Activated naive CD8-positive, alpha-beta T cell (primary cell): ENCODE measurements around the gene TSKU.
A peak's percentile ranks its signal among the peaks of the same experiment; 100 is the strongest.

Experiments used
- H3K27ac Mint-ChIP-seq: one replicate; pipeline ENCODE4 v1.8.0; 2021; ENCODE audit warnings: mixed read lengths
- H3K27me3 Mint-ChIP-seq: one replicate; pipeline ENCODE4 v1.8.0; 2021; ENCODE audit warnings: mixed read lengths
- H3K36me3 Mint-ChIP-seq: one replicate; pipeline ENCODE4 v1.8.0; 2021; ENCODE audit warnings: mixed read lengths
- H3K4me1 Mint-ChIP-seq: one replicate; pipeline ENCODE4 v1.8.0; 2021; ENCODE audit warnings: low read depth, mixed read lengths
- H3K4me3 Mint-ChIP-seq: one replicate; pipeline ENCODE4 v1.8.0; 2021; ENCODE audit warnings: mild to moderate bottlenecking, mixed read lengths
- H3K9me3 Mint-ChIP-seq: one replicate; pipeline ENCODE4 v1.8.0; 2021; ENCODE audit warnings: low read depth, mixed read lengths

The TSKU gene

DNA sequence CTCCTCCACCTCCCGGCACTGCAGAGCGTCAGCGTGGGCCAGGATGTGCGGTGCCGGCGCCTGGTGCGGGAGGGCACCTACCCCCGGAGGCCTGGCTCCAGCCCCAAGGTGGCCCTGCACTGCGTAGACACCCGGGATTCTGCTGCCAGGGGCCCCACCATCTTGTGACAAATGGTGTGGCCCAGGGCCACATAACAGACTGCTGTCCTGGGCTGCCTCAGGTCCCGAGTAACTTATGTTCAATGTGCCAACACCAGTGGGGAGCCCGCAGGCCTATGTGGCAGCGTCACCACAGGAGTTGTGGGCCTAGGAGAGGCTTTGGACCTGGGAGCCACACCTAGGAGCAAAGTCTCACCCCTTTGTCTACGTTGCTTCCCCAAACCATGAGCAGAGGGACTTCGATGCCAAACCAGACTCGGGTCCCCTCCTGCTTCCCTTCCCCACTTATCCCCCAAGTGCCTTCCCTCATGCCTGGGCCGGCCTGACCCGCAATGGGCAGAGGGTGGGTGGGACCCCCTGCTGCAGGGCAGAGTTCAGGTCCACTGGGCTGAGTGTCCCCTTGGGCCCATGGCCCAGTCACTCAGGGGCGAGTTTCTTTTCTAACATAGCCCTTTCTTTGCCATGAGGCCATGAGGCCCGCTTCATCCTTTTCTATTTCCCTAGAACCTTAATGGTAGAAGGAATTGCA is 13.5 kb downstream of the TSKU start:
- Mint-ChIP-seq H3K36me3 (no peaks in the 10 kb centered on the region), H3K9me3 (no peaks in the 10 kb centered on the region), H3K4me3 (no peak overlapping the region), H3K4me1 (peaks cover 7% of the 10 kb centered on the region), H3K27ac (no peak overlapping the region), H3K27me3 (no peaks in the 10 kb centered on the region)

DNA sequence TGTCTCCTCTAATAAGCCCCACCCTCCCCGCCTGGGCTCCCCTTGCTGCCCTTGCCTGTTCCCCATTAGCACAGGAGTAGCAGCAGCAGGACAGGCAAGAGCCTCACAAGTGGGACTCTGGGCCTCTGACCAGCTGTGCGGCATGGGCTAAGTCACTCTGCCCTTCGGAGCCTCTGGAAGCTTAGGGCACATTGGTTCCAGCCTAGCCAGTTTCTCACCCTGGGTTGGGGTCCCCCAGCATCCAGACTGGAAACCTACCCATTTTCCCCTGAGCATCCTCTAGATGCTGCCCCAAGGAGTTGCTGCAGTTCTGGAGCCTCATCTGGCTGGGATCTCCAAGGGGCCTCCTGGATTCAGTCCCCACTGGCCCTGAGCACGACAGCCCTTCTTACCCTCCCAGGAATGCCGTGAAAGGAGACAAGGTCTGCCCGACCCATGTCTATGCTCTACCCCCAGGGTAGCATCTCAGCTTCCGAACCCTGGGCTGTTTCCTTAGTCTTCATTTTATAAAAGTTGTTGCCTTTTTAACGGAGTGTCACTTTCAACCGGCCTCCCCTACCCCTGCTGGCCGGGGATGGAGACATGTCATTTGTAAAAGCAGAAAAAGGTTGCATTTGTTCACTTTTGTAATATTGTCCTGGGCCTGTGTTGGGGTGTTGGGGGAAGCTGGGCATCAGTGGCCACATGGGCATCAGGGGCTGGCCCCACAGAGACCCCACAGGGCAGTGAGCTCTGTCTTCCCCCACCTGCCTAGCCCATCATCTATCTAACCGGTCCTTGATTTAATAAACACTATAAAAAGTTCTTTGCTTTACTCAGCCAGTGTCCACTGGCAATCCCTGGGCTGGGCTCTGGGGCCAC is 14.4 kb downstream of the TSKU start:
- Mint-ChIP-seq H3K9me3 (no peaks in the 10 kb centered on the region), H3K4me1 (peaks cover 7% of the 10 kb centered on the region), H3K27me3 (no peaks in the 10 kb centered on the region), H3K36me3 (no peaks in the 10 kb centered on the region), H3K4me3 (no peak overlapping the region), H3K27ac (peak overlapping the region; percentile 13)

DNA sequence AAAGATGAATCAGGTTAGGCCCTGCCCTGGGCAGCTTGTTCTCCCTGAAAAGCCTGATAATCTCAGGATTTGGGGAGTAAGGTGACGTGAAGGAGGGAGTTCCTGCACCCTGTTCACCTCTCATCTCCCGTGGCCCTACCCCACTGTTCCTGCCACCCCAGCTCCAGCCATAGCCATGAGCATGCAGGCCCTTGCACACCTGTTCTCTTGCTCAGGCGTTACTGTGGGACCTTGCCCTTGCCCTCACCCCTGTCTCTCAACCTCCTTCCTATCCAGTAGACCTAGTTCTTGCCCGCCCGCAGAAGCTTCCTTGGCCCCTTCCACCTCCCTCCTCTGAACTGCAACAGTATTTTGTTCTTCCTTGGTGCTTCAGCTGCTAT is 15.0 kb downstream of the TSKU start:
- Mint-ChIP-seq H3K4me1 (peaks cover 8% of the 10 kb centered on the region), H3K27ac (peak overlapping the region; percentile 13), H3K36me3 (no peaks in the 10 kb centered on the region), H3K4me3 (peak overlapping the region; percentile 57), H3K27me3 (no peaks in the 10 kb centered on the region), H3K9me3 (no peaks in the 10 kb centered on the region)

DNA sequence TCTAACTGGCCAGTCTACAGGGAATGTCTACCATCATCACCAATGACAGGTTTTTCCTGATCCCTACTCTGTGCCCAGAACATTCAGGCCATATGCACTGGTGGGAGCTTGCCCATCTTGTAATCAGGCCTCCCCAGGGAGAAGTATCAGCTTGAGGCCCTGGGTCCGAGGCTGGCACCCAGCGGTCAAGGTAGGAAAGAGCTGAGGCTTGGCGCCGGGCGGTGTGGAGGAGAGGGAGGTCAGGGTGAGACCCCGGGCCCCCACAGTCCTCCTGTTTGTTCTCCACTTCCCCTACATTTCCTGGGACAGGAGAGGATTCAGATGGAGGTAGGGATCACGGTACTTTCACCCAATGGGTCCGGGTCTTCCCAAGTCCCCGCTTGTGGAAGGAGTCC is 15.5 kb downstream of the TSKU start:
- Mint-ChIP-seq H3K27ac (no peak overlapping the region), H3K9me3 (no peaks in the 10 kb centered on the region)

DNA sequence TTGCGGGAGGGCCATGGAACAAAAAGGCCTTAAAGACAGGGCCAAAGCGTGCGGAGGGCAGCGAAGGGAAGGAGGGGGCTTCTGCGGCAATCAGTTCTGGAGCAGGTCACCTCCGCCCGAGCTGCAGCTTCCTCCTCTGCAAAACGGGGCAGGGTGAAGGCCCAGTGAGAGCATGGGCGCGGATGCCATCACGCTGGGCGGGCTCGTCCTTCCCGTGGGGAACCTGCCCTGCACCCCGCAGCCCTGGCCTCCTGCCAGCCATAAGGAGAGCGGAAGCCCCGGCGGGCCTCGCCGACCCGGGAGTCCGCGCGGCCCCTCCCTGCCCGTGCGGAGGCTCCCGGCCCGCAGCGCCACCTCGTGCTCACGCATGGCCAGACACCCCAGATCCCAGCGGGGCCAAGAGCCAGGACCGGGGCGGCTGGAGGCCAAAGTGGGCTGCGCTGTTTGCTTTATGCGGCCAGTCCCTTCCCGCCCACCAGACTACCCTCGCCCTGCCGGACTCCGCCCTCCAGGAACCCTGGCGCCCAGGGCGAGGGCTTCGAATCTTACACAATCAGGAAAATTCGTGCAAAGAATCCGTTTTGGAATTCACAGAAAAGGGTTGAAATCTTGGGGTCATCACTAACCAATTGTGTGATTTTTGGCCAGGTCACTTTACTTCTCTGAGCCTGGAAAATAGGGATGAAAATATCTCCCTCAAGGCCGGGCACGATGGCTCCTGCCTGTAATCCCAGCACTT is 16.1 kb downstream of the TSKU start:
- Mint-ChIP-seq H3K27me3 (no peaks in the 10 kb centered on the region), H3K36me3 (no peaks in the 10 kb centered on the region), H3K4me3 (peak overlapping the region; percentile 57), H3K9me3 (no peaks in the 10 kb centered on the region), H3K4me1 (peaks cover 18% of the 10 kb centered on the region), H3K27ac (no peak overlapping the region)

More for the DNA sequence above, 15.5 kb downstream of the TSKU start:
- peaks cover 13% of the 10 kb centered on the region for H3K4me1 Mint-ChIP-seq
- H3K27me3 Mint-ChIP-seq: no peaks in the 10 kb centered on the region
- peak overlapping the region; percentile 57 for H3K4me3 Mint-ChIP-seq
- no peaks in the 10 kb centered on the region for H3K36me3 Mint-ChIP-seq

DNA sequence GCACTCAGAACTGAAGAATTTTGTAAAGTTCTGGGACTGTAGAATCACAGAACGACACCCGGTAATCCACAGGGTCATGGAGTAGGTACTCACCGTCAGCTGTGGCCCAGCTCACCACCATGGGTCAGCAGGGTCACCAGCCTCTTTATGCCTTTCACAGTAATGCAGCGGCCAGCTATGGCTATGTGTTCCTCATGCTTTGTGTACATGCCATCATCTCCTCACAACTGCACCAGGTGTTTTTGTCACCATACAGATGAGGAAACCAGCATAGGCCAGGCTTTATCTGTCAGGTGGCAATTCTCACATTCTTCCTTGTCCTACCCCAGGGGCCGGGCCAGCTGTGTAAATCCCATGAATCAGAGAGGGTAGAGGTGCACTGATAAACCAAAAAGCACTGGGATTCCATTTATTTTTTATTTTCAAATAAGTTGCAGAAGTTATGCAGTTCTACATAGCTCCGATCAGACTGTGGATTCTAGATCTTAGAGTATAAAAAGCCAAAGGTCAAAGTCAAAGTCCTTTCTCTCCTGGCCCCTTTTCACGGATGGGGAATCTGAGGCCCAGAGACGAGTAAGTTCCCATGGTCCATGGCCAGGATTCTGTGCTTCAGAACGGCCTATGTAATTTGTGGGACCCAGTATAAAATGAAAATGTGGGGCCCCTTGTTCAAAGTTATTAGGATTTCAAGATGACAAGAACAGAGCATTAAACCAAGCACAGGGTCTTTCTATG is 17.5 kb downstream of the TSKU start:
- no peak overlapping the region for H3K27ac Mint-ChIP-seq
- no peaks in the 10 kb centered on the region for H3K27me3 Mint-ChIP-seq
- no peaks in the 10 kb centered on the region for H3K9me3 Mint-ChIP-seq
- no peak overlapping the region for H3K4me3 Mint-ChIP-seq
- H3K4me1 Mint-ChIP-seq: peaks cover 30% of the 10 kb centered on the region
- H3K36me3 Mint-ChIP-seq: no peaks in the 10 kb centered on the region

DNA sequence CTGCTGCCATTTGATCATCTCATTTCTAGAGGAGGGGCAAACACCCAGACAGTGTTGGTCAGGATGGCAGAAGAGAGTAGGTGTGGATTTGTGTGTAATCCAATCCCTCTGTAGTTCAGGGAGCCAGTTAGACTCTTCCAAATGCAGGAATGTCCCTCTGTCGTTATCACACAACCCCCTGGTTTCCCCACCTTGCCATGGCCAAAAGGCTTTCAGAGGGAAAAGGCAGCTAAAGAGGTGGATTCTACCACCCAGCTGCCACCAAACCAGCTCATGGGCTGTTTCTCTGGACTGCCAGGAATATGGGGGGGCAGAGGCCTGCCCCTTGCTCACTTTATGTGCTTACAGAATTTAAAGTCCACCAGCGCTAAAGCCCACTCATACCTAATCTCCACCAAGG is 18.1 kb downstream of the TSKU start:
- H3K27ac Mint-ChIP-seq: no peak overlapping the region
- no peaks in the 10 kb centered on the region for H3K9me3 Mint-ChIP-seq
- no peaks in the 10 kb centered on the region for H3K27me3 Mint-ChIP-seq
- peaks cover 32% of the 10 kb centered on the region for H3K4me1 Mint-ChIP-seq
- H3K36me3 Mint-ChIP-seq: no peaks in the 10 kb centered on the region
- no peak overlapping the region for H3K4me3 Mint-ChIP-seq

DNA sequence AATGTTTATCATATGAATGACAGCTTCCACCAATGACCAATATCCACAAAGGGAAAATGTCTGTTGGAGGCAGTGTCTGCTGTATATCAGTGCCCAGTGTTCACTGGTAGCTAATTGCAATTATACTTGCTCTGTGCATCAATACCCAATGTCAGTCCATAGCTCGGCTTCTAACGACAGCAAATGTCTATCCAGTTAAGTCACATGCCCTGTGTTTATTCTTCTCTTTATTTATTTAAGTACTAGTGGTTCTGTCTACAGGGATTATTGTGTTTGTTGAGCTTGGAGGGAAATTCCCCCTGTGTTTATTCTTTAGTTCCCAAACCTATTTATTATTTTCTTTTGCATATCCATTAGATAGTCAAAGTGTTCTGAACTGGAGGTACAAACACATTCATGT is 18.6 kb downstream of the TSKU start:
- Mint-ChIP-seq H3K4me3 (no peak overlapping the region), H3K9me3 (no peaks in the 10 kb centered on the region), H3K27ac (no peak overlapping the region), H3K4me1 (peaks cover 32% of the 10 kb centered on the region), H3K27me3 (peaks cover 2% of the 10 kb centered on the region), H3K36me3 (no peaks in the 10 kb centered on the region)

DNA sequence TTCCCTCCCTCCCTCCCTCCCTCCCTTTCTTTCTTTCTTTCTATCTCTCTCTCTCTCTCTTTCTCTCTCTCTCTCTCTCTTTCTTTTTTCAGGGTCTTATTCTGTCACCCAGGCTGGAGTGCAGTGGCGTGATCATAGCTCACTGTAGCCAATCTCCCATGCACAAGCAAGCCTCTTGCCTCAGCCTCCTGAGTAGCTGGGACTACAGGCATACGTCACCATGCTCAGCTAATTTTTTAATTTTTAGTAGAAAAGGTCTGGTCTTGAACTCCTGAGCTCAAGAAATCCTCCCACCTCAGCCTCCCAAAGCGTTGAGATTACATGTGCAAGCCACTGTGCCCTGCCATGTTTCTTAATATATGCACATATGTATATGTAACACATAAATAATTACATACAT is 19.0 kb downstream of the TSKU start:
- Mint-ChIP-seq H3K27me3 (peaks cover 2% of the 10 kb centered on the region), H3K4me1 (peaks cover 32% of the 10 kb centered on the region), H3K4me3 (no peak overlapping the region), H3K9me3 (no peaks in the 10 kb centered on the region), H3K27ac (peak overlapping the region; percentile 28), H3K36me3 (no peaks in the 10 kb centered on the region)

DNA sequence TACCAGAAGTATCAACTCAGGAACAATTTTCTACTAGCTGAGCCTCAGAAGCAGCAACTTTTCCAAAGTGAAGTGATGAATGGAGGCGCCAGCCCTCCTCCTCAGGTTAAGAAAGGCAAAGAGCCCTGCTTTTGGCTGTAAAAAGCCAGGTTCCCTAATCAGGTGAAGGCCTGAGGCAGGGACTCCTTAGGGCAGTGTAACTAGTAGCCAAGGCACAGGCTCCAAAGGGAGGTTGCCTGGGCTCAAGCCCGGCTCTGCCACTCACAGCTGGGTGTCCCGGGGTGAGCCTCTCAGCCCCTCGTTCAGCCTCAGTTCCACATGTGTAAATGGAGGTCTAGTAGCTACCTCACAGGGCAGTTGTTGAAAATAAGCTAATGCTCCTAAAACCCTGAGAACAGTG is 19.5 kb downstream of the TSKU start:
- Mint-ChIP-seq H3K9me3 (no peaks in the 10 kb centered on the region), H3K4me3 (no peak overlapping the region), H3K36me3 (no peaks in the 10 kb centered on the region), H3K27ac (no peak overlapping the region), H3K27me3 (peaks cover 2% of the 10 kb centered on the region), H3K4me1 (peaks cover 33% of the 10 kb centered on the region)

DNA sequence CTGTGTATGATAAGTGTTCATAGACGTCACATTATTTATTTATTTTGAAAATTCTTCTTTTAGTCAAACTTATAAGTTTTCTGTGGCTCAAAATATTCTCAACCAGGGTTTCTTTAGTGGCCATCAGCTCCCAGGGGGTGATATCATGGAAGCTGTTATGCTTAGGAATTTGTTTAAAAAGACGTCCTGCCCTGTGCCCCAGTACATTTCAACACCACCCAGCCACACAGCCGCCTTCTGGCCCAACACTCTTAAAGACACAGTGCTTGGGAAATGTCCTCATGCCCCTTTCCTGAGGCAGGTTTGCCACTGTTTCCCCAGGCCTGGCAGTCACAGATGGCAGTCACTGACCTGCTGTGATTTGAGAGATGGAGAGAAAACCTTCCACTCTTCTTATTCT is 19.9 kb downstream of the TSKU start:
- H3K4me1 Mint-ChIP-seq: peaks cover 33% of the 10 kb centered on the region
- no peak overlapping the region for H3K4me3 Mint-ChIP-seq
- H3K27ac Mint-ChIP-seq: no peak overlapping the region
- H3K9me3 Mint-ChIP-seq: no peaks in the 10 kb centered on the region
- no peaks in the 10 kb centered on the region for H3K36me3 Mint-ChIP-seq
- peaks cover 3% of the 10 kb centered on the region for H3K27me3 Mint-ChIP-seq

DNA sequence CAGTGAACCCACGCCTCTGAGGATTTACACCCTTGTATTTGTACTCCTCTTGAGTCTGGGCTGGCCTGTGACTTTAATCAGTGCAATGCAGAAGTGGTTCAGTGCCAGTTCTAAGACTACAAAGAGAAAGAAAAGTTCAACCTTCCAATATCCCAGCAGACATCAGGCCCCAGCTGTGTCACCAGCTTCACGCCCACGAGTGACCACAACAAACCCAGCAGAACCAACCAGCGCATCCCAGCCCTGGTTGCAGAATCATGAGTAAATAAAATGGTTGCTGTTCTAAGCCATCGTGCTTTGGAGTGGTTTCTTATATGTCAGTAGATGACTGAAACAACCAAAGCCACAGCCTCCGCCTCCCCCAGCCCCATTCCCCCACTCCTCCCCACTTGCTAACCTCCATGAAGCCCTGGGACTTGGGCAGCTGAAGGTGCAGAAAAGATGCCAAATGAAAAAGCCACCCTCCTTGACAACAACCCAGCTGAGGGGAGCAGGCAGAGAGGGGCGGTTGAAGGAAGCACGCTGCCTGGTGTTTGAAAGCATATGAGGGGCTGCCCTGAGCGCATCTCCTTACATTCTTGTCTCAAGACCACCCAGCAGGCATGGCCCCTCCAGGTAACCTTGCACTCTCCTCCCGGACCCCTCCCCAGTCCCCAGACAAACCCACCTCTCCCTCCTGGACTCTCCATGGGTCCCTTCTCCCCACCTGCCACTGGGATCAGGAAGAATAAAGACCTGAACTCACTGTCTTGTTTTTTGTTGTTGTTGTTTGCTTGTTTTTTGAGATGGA is 20.9 kb downstream of the TSKU start:
- no peak overlapping the region for H3K27ac Mint-ChIP-seq
- H3K9me3 Mint-ChIP-seq: no peaks in the 10 kb centered on the region
- peaks cover 30% of the 10 kb centered on the region for H3K4me1 Mint-ChIP-seq
- H3K4me3 Mint-ChIP-seq: peak overlapping the region; percentile 14
- no peaks in the 10 kb centered on the region for H3K36me3 Mint-ChIP-seq
- peaks cover 7% of the 10 kb centered on the region for H3K27me3 Mint-ChIP-seq

DNA sequence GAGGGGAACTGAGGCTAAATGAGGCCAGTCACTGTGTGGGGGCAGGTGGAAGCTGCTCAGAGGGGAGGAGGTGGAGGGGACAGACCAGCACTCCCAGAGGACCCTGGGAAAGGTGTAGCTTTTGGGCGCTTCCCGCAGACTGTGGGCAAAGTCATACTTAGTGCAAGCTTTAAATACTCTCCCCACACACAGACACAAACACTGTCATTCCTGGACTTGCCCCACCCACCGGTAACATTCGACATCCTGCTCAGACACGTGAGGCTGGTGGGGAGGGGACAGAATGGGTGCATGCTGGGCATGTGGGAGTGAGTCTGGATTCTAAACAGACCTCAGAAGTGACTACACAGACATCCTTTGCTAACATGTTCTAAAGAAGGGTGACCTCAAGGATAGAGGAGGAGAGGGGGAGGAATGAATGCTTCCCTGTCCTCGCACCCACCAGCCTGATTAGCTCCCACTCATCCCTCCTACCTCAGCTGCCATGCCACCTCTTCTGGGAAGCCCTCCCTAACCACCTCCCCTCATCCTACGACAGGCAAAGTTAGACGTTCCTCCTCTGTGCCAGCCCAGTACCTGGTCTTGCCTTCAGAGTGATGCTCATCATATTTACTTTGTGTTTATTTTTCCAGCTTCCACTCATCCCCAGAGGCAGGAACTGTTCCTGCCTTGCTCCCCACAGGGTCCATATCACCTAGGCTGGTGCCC is 22.2 kb downstream of the TSKU start:
- peak overlapping the region; percentile 38 for H3K4me3 Mint-ChIP-seq
- peaks cover 7% of the 10 kb centered on the region for H3K27me3 Mint-ChIP-seq
- H3K27ac Mint-ChIP-seq: no peak overlapping the region
- H3K4me1 Mint-ChIP-seq: peaks cover 29% of the 10 kb centered on the region
- no peaks in the 10 kb centered on the region for H3K36me3 Mint-ChIP-seq
- H3K9me3 Mint-ChIP-seq: no peaks in the 10 kb centered on the region
